Activated CD4-positive, alpha-beta T cell treated with anti-CD3 and anti-CD28 coated beads, Interleukin-2, amount 10 ng/mL, durations not matched to agents 24 days and 14 days (primary cell): Measurements from ENCODE around the gene DPH3. TPM values are rescaled to one million over a fixed set of nuclear protein-coding genes. Genes with fewer than 3 reads are reported as not detected.
"Not testable (repeated sequence)": the region's sequence is repeated elsewhere in the genome, so short reads cannot be mapped to it uniquely, and the experiment has no call there.

Source experiments
- DNase-seq: peaks from one replicate; pipeline ENCODE4 v3.0.0; 2022
- H3K27ac Mint-ChIP-seq: one replicate; pipeline ENCODE4 v1.8.0; 2022; ENCODE audit warnings: mild to moderate bottlenecking, mixed read lengths
- H3K27me3 Mint-ChIP-seq: one replicate; pipeline ENCODE4 v1.8.0; 2022; ENCODE audit warnings: mixed read lengths
- H3K36me3 Mint-ChIP-seq: one replicate; pipeline ENCODE4 v1.8.0; 2022; ENCODE audit warnings: low read depth, mild to moderate bottlenecking, mixed read lengths
- H3K4me1 Mint-ChIP-seq: one replicate; pipeline ENCODE4 v1.8.0; 2021; ENCODE audit warnings: mixed read lengths
- H3K4me3 Mint-ChIP-seq: one replicate; pipeline ENCODE4 v1.8.0; 2022; ENCODE audit warnings: mild to moderate bottlenecking, moderate library complexity, mixed read lengths
- H3K9me3 Mint-ChIP-seq: one replicate; pipeline ENCODE4 v1.8.0; 2021; ENCODE audit warnings: mixed read lengths
- intact Hi-C: fragments of 100-400 bp; cut with micrococcal nuclease; formaldehyde crosslinking; loops from one replicate; pipeline ENCODE4 v1.15.1; 2023
- total RNA-seq: library from RNA; stranded (reverse); gene quantifications from 2 replicates; pipeline ENCODE4 v1.2.3, GENCODE V29; 2022

The DPH3 gene
- 27.6 and 30.1 TPM in 2 replicates for total RNA-seq

DNA sequence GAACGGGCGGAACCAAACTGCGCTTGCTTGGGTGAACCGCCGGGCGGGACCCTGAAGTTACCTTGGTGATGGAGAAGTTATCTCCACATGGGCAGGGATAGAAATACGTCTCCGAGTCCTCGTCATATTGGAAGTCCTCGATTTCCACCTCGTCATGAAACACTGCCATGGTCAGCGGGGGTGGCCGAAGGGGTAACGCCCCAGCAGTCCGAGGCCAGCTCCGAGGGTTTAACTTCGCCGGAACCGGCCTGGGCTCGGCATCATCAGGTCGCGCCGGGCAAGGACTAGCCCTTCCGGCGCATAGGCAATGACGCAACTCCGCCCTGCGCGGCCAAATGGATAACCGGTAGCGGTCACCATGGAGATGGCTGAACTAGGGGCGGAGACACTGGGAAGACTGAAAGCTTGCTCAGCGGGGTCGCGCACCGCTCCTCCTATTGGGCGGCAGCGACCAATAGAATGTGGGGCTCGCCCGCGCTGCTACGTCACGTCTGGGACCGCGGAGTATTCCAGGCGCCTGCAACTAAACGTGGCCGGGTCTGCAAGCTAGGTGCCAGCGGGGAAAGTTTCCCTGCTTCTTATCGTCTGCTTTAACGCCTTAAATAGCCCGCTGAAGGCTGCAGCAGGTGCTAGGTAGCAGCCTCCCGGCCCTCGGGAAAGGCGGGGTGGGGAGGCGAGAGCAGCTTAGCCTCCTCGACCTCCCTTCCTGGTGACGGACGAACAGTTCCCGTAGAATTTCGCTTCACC, at the start of gene DPH3, which contains the start of gene OXNAD1:
DPH3 (minus strand) TSS at position 236 of the 747 bp plus-strand sequence; CDS start at position 169, 67 bp downstream.
OXNAD1 (plus strand) TSS at position 505 of the 747 bp plus-strand sequence. CDS start 5,741 bp downstream, outside the sequence.
- no peaks in the 10 kb centered on the region for H3K9me3 Mint-ChIP-seq
- H3K4me1 Mint-ChIP-seq: peaks cover 33% of the 10 kb centered on the region
- peak within 1 kb of the TSS; percentile 98 for H3K27ac Mint-ChIP-seq
- intact Hi-C loops: loop anchor here (1.0 to 10.0 kb wide), 8 partner anchors 21 to 1610 kb away; partner anchors contain the start of genes CCDC174 and TBC1D5
- H3K36me3 Mint-ChIP-seq: peaks cover 12% of the 10 kb centered on the region
- peak within 1 kb of the TSS; percentile 97 for H3K4me3 Mint-ChIP-seq
- H3K27me3 Mint-ChIP-seq: no peaks in the 10 kb centered on the region
- peak; percentile 100 for DNase-seq

DNA sequence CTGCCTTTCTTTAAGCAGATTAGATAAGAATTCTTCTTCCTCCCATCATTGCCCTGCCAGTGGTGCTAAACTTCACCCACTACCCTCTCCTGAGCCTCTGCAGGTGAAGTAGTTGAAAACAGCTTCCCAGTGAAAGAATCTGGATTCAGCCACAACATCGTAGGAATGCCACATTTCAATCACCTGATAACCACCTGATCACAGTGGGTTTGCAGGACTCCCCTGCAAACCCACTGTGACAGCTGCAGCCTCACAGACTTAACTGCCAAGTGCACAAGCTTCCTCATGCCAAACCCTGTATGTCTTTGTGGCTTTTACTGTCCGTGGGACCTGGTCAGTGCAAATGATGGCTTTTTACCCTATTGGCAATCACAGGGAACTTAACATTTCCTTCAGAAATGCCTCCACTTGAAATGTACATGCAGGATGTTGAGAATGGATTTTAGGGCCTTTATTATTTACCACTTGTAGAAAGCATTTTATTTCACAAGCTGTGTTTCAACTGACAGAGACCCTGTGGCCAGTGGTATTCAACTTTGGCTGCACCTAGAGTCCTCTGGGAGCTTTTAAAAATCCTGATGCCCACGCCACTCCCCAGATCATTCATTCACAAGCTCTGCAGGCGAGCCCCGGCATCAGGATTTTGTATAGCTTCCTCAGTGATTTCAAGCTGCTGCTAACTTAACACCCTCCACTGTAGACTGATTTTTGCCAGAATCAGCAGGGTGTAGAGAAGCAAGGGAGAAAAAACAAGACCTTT, 49.3 kb upstream of the DPH3 start:
- H3K36me3 Mint-ChIP-seq: peaks cover 66% of the 10 kb centered on the region

DNA sequence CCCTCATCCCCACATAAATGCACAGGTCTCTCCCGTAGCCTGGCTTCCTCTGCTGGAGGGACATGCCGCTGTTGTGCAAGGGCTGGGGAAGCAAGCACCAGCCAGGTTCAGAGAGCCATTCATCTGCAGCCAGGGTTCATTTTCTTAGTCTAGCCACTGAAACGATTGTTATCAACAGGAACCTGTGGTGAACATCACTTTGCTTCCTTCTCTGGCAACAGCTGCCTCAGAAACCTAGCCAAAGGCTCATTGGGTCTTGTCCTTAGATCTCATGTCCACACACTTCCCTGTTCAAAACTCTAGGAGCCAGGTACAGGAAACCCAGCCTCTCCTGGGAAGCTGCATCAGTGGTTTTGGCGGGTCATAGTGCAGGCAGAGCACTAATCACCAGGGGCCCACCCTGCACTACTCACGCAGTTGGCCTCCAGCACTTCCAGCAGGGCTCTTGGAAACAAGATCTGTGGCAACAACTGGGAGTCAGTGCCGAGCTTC, 47.3 kb upstream of the DPH3 start:
- Mint-ChIP-seq H3K4me3 (peak overlapping the region; percentile 80), H3K27ac (peak overlapping the region; percentile 92), H3K9me3 (peaks cover 4% of the 10 kb centered on the region), H3K27me3 (no peaks in the 10 kb centered on the region), H3K36me3 (peaks cover 62% of the 10 kb centered on the region), H3K4me1 (peaks cover 74% of the 10 kb centered on the region)
- DNase-seq: peak; percentile 91
- intact Hi-C loops: no loop called here

More for the DNA sequence above, 49.3 kb upstream of the DPH3 start:
- H3K27ac Mint-ChIP-seq: peak overlapping the region; percentile 58
- peak overlapping the region; percentile 9 for H3K4me3 Mint-ChIP-seq
- H3K27me3 Mint-ChIP-seq: no peaks in the 10 kb centered on the region
- H3K4me1 Mint-ChIP-seq: peaks cover 76% of the 10 kb centered on the region
- peak; percentile 58 for DNase-seq
- intact Hi-C loops: no loop called here
- no peaks in the 10 kb centered on the region for H3K9me3 Mint-ChIP-seq

DNA sequence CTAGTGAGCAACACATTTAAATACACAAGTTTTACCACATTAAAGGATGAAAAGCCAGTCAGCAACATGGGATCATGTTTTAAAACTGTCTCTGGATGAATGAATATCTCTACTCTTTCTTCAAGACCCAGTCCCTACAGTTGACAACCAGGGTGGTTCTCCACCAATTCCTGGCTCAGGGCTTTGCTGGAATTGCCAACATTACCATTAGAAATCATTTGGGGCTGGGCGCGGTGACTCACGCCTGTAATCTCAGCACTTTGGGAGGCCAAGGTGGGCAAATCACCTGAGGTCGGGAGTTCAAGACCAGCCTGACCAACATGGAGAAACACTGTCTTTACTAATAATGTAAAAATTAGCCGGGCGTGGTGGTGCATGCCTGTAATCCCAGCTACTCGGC, 45.7 kb upstream of the DPH3 start:
- H3K4me3 Mint-ChIP-seq: peak overlapping the region; percentile 21
- peaks cover 76% of the 10 kb centered on the region for H3K4me1 Mint-ChIP-seq
- peak overlapping the region; percentile 89 for H3K27ac Mint-ChIP-seq
- H3K27me3 Mint-ChIP-seq, H3K9me3 Mint-ChIP-seq, intact Hi-C loops: not testable (repeated sequence)
- H3K36me3 Mint-ChIP-seq: peaks cover 59% of the 10 kb centered on the region
- DNase-seq: peak; percentile 58

DNA sequence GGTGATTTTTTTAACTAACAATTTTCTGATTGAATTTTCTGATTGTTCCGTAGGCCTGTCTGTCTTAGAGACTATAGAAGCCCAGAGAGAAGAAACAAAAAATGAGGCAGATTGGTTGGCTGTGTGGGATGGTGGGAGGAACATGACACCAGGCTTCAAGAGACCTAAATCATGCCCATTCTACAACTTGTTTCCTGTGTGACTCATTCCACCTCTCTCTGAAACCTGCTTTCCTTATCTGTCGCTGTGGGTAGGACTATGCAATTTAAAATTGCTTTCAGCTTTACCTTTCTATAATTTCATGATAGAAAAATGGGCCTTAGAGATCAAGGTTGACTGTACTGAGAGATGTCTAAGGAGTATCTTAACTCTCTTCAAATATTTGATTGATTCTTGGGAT, 44.8 kb upstream of the DPH3 start:
- intact Hi-C loops: loop anchor here (1.0 to 10.0 kb wide), 6 partner anchors 8 to 575 kb away; partner anchors contain the start of genes PLCL2 and RFTN1
- Mint-ChIP-seq H3K4me3 (peak overlapping the region; percentile 61), H3K27ac (peak overlapping the region; percentile 89), H3K27me3 (no peaks in the 10 kb centered on the region), H3K4me1 (peaks cover 80% of the 10 kb centered on the region), H3K36me3 (peaks cover 59% of the 10 kb centered on the region), H3K9me3 (peaks cover 6% of the 10 kb centered on the region)
- peak; percentile 87 for DNase-seq

DNA sequence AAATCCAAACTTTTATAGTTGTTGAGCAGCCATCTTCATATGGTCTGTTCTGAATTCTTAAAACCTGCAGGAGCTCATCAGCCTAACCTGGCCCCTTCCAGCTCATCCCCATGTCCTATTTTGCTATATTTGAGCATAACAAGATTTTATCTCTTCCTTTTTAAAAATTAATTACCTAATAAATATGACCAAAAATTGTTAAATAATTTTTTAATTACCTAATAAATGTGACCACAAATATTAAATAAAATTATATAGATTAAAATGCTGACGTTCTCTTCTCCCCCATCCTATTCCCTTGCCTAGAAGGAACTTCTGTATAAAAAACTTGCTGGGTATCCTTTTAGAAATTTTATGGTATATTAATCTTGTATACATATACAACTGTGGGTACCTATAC, 44.0 kb upstream of the DPH3 start:
- H3K4me3 Mint-ChIP-seq: no peak overlapping the region
- H3K4me1 Mint-ChIP-seq: peaks cover 78% of the 10 kb centered on the region
- peaks cover 65% of the 10 kb centered on the region for H3K36me3 Mint-ChIP-seq
- peak overlapping the region; percentile 57 for H3K27ac Mint-ChIP-seq
- no peaks in the 10 kb centered on the region for H3K27me3 Mint-ChIP-seq
- peaks cover 6% of the 10 kb centered on the region for H3K9me3 Mint-ChIP-seq
- no peak for DNase-seq
- intact Hi-C loops: loop anchor here (1.0 to 10.0 kb wide), 7 partner anchors 7 to 576 kb away; partner anchors contain the start of genes PLCL2 and RFTN1

DNA sequence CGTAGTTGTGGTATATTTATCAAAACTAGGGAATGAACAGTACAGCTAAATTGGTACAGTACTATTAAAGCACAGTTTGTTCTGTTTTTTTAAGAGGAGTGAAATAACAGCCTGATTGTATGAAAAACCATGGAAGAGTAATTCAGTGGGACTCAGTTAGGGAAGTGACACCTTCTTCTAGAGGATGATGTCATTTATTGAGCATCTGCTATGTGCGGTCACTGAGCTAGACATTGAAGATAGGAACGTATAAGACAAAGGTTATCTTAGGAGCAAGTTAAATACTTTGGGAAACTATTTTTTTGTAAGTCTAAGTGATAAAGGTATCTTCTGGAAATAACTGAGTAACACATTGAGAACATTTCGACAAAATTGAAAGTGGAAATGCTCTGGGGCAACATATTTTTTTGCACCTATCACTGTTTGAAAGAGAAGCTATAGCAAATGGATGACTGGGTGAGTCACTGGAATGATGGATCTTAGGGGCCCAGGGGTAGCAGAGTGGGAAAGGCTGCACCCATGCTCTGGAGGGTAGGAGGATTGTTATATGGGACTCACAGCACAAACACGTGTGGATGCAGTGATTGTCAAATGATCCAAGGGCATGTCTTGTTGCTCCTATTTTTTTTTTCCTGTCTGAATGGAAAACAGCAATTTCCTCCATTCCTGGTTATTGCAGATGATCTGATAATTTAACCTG, 43.2 kb upstream of the DPH3 start:
- Mint-ChIP-seq H3K36me3 (peaks cover 65% of the 10 kb centered on the region), H3K27me3 (no peaks in the 10 kb centered on the region), H3K4me1 (peaks cover 76% of the 10 kb centered on the region), H3K4me3 (peak overlapping the region; percentile 41), H3K27ac (peak overlapping the region; percentile 57), H3K9me3 (peaks cover 6% of the 10 kb centered on the region)
- DNase-seq: peak; percentile 62
- intact Hi-C loops: loop anchor here (1.0 to 10.0 kb wide), 5 partner anchors 17 to 577 kb away; partner anchors contain the start of genes PLCL2 and RFTN1

DNA sequence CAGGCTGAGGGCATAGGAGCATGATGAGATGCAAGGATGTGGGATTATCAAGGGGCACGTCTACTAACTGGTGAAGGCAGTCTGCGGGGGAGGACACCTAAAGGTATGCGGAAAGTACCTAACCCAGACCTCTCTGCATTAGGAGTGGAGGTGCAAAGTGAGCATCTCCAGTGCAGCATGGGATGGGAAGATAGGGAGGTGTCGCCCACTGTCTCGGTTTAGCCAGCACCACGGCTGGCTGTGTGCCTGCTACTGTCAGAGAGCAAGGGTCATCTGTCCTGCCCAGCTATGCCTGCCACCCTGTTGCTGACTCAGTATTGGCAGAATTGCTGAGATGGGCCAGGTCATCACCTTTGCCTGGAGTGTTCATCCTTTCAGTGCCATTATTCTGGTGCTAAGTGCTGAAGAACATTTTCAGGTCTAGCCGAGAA, 40.4 kb upstream of the DPH3 start:
- intact Hi-C loops: loop anchor here (5.0 to 10.0 kb wide), 2 partner anchors 72 to 580 kb away; partner anchors contain the start of gene PLCL2

DNA sequence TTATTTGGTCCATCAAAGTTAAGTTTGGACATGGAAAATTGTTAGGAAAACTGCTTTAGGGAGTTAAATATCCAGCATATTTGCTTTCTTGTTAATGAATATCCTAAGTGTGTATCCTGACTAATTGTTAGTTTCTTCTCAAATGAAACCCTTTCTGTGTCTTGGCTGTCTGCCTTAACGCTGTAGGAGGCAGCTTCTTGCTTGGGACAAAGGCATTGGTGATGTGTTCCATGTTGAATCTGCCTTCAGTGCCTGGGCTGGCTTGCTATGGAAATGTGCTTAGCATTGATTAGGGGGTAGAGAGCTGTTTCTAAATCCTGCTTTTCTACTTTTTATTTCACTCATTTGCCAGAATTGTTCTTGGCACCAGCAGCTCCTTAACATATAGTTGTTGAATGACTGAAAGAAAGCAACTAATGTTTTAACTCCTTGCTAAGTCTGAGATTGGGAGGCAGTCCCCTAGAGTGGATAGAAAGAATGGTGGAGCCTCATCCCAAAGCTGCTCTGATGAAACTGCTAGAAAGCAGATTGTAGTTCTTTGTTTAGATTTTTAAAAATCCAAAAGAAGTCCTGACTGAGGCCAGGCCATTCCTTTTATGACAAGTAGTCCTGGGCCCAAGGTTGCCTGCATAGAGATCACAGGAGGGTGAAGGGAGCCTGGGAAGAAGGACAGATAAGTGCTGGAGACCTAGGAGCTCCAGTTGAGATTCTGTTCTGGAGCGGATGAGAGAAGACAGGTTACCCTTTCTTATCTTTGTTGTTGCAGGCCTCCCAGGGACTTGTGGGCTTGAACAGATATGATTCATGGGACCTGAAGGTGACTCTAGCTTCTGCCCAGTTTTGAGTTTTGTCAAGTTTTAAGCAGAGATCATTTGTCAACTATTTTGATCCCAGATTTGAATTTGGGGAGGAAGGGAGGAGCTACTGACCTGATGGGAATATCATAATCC, 39.6 kb upstream of the DPH3 start:
- peak; percentile 69 for DNase-seq
- peaks cover 61% of the 10 kb centered on the region for H3K36me3 Mint-ChIP-seq
- intact Hi-C loops: loop anchor here (5.0 to 10.0 kb wide), 5 partner anchors 37 to 580 kb away; partner anchors contain the start of genes ANKRD28, OXNAD1 and PLCL2
- H3K4me3 Mint-ChIP-seq: peak overlapping the region; percentile 76
- H3K4me1 Mint-ChIP-seq: peaks cover 85% of the 10 kb centered on the region
- no peaks in the 10 kb centered on the region for H3K27me3 Mint-ChIP-seq
- H3K27ac Mint-ChIP-seq: peak overlapping the region; percentile 86
- peaks cover 6% of the 10 kb centered on the region for H3K9me3 Mint-ChIP-seq

More for the DNA sequence above, 40.4 kb upstream of the DPH3 start:
- peaks cover 66% of the 10 kb centered on the region for H3K36me3 Mint-ChIP-seq
- H3K27ac Mint-ChIP-seq: peak overlapping the region; percentile 86
- DNase-seq: peak; percentile 81
- peak overlapping the region; percentile 76 for H3K4me3 Mint-ChIP-seq
- peaks cover 6% of the 10 kb centered on the region for H3K9me3 Mint-ChIP-seq
- H3K27me3 Mint-ChIP-seq: no peaks in the 10 kb centered on the region
- peaks cover 85% of the 10 kb centered on the region for H3K4me1 Mint-ChIP-seq

DNA sequence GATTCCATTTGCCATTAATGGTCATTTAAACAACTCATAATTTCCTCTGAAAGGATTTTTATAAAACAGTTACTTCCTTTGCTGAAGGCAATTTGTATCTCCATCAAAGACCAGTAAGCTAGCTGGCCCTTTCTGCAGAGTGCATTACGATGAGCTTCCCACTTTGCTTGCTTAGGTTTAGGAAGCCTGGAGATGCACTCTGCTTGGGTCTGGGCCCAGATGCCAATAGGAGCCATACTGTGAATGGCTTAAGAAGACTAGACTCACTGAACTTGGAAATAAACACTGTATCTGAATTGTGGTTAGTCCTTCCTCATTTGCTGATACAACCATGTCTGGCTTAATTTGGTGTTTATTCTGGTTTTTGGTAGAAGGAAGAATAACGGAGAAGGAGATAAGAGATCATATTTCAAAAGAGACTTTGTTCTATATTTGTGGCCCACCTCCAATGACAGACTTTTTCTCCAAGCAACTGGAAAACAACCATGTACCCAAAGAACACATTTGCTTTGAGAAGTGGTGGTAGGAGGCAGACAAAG, 38.4 kb upstream of the DPH3 start:
- Mint-ChIP-seq H3K36me3 (peaks cover 67% of the 10 kb centered on the region), H3K27ac (peak overlapping the region; percentile 83), H3K4me3 (peak overlapping the region; percentile 86), H3K9me3 (peaks cover 6% of the 10 kb centered on the region), H3K27me3 (no peaks in the 10 kb centered on the region), H3K4me1 (peaks cover 90% of the 10 kb centered on the region)
- intact Hi-C loops: loop anchor here (5.0 to 10.0 kb wide), 4 partner anchors 36 to 582 kb away; partner anchors contain the start of genes ANKRD28, OXNAD1 and PLCL2
- peak; percentile 61 for DNase-seq

DNA sequence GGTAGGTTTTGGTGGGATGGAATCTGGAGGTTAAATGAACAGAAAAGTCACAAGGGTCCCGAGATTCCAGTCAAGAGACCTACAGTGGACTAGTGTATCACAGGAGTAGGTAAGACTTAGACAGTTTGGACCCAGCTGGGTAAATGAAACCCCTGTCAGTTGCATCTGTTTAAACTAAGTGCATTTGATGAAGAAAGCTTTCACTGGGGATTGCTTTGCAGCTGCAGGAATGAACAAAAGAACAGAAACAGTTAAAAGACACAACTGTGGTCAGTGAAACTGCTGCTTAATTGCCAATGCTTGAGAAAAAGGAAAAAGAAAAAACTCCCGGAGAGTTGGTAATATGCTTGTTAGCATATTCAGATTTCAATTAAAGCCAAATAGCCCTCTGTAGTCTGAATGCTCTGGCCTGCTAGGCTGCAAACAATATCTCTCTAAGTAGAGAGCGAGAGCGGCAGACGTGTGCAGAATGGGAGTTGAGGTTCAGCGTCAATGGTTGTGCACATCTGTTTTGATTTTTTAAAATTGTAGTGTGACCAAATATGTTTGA, 37.4 kb upstream of the DPH3 start:
- Mint-ChIP-seq H3K36me3 (peaks cover 67% of the 10 kb centered on the region), H3K4me1 (peaks cover 89% of the 10 kb centered on the region), H3K27ac (peak overlapping the region; percentile 97), H3K27me3 (no peaks in the 10 kb centered on the region), H3K4me3 (peak overlapping the region; percentile 86), H3K9me3 (peaks cover 3% of the 10 kb centered on the region)
- DNase-seq: peak; percentile 69
- intact Hi-C loops: loop anchor here (5.0 to 10.0 kb wide), 4 partner anchors 35 to 583 kb away; partner anchors contain the start of genes ANKRD28, OXNAD1 and PLCL2
